ENCODE measurements around the gene GTPBP1.

Gene GTPBP1

DNA sequence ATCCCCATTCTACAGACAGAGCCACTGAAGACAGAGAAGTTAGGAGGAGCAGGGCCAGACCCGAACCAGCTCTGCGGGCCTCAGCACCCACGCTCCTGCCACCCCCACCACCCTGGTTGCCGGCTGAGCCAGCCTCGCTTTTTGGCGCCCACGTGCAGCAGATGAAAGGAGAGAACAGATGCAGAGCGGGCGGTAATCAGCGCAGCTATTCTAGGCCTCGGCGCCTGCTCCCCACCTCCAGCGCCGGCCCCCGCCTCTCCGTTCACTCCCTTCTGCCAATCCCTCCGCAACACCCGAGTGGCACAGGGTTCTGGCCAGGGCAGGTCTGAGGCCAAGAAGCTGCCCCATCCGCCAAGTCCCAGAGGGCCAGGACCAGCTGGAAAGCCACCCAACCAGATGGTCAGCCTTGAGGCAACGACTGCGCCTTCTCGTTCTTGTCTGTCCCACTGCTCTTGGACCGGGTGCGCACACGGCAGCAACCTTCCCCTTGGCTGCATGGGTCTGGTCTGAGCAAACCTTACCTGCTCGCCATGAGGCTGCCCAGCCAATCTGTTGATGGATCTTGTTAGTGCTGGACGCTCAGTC, 71.4 kb downstream of the GTPBP1 start:
- TF ChIP-seq GATA2 (IDR thresholded peaks at IDR 0.05; ENCODE audit: low read depth, low read length), result no peak
- no peak for TF ChIP-seq GATA3 (IDR thresholded peaks at IDR 0.05; ENCODE audit: low read depth, low read length)

DNA sequence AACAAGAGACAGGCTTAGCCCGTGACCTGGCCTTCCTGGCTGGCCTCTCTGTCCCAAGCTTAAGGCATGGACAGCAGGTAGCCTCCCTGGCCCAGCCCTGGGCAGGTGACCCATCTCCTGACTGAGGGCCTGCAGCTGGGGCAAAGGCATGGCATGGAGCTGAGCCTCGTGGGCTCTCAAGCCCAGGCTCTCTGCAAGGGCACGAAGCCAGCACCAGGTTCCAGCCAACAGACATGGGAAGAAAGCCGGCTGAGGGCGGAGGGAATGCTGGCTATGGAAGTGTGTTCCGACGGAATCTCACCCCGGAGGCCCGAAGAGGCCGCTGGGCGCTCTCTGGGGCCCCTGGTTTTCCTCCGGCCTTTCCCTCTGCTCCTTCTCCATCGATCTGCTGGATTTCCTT, 75.3 kb downstream of the GTPBP1 start:
- no peak for TF ChIP-seq GATA3 (IDR thresholded peaks at IDR 0.05; ENCODE audit: low read depth, low read length)
- TF ChIP-seq GATA2 (IDR thresholded peaks at IDR 0.05; ENCODE audit: low read depth, low read length), result no peak

DNA sequence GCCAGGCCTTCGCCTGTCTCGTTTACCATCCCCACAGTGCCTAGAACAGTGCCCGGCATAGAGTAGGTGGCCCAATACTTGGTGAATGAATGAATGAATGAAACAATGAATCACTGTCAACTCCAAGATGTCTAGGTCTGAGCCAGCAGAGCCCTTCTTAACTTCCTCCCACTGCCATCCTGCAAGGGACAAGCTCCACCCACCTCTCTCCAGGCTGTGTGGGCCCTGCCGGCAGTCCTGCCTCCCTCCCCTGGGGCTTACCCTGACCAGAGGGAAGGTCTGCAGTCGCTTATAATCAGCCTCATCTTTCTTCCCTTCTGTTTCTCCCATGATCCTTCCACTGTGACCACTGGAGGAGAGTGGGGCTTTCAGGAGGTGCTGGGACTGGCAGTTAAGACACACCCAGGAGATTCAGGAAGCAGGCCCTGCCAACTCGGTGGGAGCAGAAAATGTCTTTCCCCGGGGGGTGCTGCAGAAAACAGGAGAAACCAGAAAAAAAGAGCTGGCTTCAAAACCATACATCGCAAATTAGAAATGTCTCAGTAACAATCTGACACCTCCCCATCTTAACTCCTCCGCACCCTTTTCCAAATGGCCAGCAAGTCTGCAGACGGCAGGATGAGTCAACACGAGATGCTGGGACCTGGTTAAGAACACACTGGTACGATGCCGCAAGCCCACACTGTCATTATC, 76.8 kb downstream of the GTPBP1 start:
- no peak for TF ChIP-seq GATA2 (IDR thresholded peaks at IDR 0.05; ENCODE audit: low read depth, low read length)
- TF ChIP-seq GATA3 (IDR thresholded peaks at IDR 0.05; ENCODE audit: low read depth, low read length), result no peak
